Adrenal gland (tissue), 12 donors: Measurements from ENCODE around the gene SWAP70. TPM values are rescaled to one million over a fixed set of nuclear protein-coding genes. Genes with fewer than 3 reads are reported as not detected.

Experiments
- DNase-seq, 7 donors: peaks; one replicate each; pipeline ENCODE4 v3.0.0-alpha.2; 2019 to 2020
- H3K27ac ChIP-seq, 5 donors: fragments of 200-600 bp; sonication (generic) in 4 of 5; 1 replicate in 3 of 5; 2 replicates in 2 of 5; pipeline versions ENCODE4 v1.5.1 to v1.8.0; 2016 to 2020; ENCODE audit warnings: mild to moderate bottlenecking in 1 of 5
- H3K27me3 ChIP-seq: fragments of 200-600 bp; 2 replicates; pipeline ENCODE4 v1.8.0; 2021
- H3K36me3 ChIP-seq, 2 donors: fragments of 200-600 bp; replicated peaks in 1 of 2; 1 replicate in 1 of 2; 2 replicates in 1 of 2; pipeline versions ENCODE4 v1.5.1 to v1.8.0; 2018 to 2022
- H3K4me1 ChIP-seq, 2 donors: fragments of 200-600 bp; replicated peaks in 1 of 2; 1 replicate in 1 of 2; 2 replicates in 1 of 2; pipeline versions ENCODE4 v1.5.1 to v1.8.0; 2018 to 2021
- H3K4me3 ChIP-seq, 4 donors: fragments of 200-600 bp; sonication (generic) in 3 of 4; one replicate each; pipeline ENCODE4 v1.5.1; 2016 to 2018
- H3K9me3 ChIP-seq, 3 donors: fragments of 200-600 bp; sonication (generic) in 1 of 3; replicated peaks in 1 of 3; 1 replicate in 2 of 3; 2 replicates in 1 of 3; pipeline versions ENCODE4 v1.5.1 to v1.8.0; 2016 to 2021
- POLR2A ChIP-seq, 2 donors: fragments of 450-650 bp; IDR thresholded peaks; one replicate each; pipeline ENCODE4 v1.6.1; 2017; ENCODE audit warnings: antibody characterized with exemption in 2 of 2, mild to moderate bottlenecking in 2 of 2, moderate library complexity in 1 of 2
- WGBS, 4 donors: extraction: QIAGEN DNeasy Blood & Tissue Kit in 2 of 4; methylation state at CpG; one replicate each; pipeline versions ENCODE4 v1.1.5 to v1.1.7; 2013 to 2017; 5-methylcytosine and 5-hydroxymethylcytosine counted together
- intact Hi-C, 2 donors: fragments of 100-400 bp; cut with DNase I; formaldehyde crosslinking; loops; one replicate each; pipeline versions ENCODE4 v1.14.1 to v1.15.0; 2022 to 2023
- polyA plus RNA-seq, 3 donors: library from polyadenylated mRNA; stranded (reverse); fragments of 200-250 nt in 2 of 3; fragments of 350-450 nt in 1 of 3; fragmentation: Illumina TruSeq in 1 of 3; extraction: RNeasy Lipid Tissue Mini Kit (QIAGEN cat#74804) in 1 of 3; gene quantifications; one replicate each; pipeline ENCODE4 v1.2.3, GENCODE V29; 2013 to 2014
- total RNA-seq, 9 donors: library from RNA; depleted of rRNA in 4 of 9; stranded (reverse); fragments of >200 nt in 4 of 9; fragments of 120-200 nt in 1 of 9; fragmentation: NEBNext Ultra II Directional in 1 of 9; extraction: Animal tissue kit (Norgen Biotek cat#: 25700) in 1 of 9; gene quantifications; one replicate each; pipeline versions ENCODE4 v1.1.0 to v1.2.4, GENCODE V29; 2013 to 2023
- TF ChIP-seq, protein P1 (sequence below), 6 experiments: fragments of 450-650 bp in 4 of 6; fragments of 200-600 bp in 2 of 6; sonication (generic) in 1 of 6; IDR thresholded peaks; 1 replicate in 5 of 6; 2 replicates in 1 of 6; pipeline versions ENCODE4 v1.5.1 to v1.8.0; 2016 to 2021; ENCODE audit warnings: antibody characterized with exemption in 6 of 6, mild to moderate bottlenecking in 2 of 6, moderate library complexity in 1 of 6
- donor health status: healthy with polysubstance abuse.
- donor health status: Bipolar disorder and iron deficiency.
- donor health status: DM: yes; HTN: yes; CAD: no.
- donor health status: DM: no; HTN: no; CAD: no.
- donor health status: DM: no; HTN: no; CAD: no.
- donor health status: DM: yes; HTN: yes; CAD: no.

Gene SWAP70
- total and polyA plus RNA-seq, 12 donors, result 6.5 to 23.5 (median 17.0) TPM

GRCh38 chr11:9639985-9640384 is 23.9 kb upstream of the SWAP70 start:
- Histone ChIP-seq H3K27ac (peak overlapping the region in 3 of 5 donors; percentile 31 to 76 (median 54)), H3K27me3 (no peaks in the 10 kb centered on the region), H3K4me3 (no peak overlapping the region), H3K4me1 (peaks cover 0 to 7% of the 10 kb centered on the region in 2 donors), H3K9me3 (no peaks in the 10 kb centered on the region), H3K36me3 (no peaks in the 10 kb centered on the region)
- intact Hi-C loops, result no loop called here
- DNase-seq, result peak in 2 of 7 donors; percentile 29 to 33
- TF ChIP-seq POLR2A (IDR thresholded peaks at IDR 0.05), result no peak
- TF ChIP-seq, protein P1, sequence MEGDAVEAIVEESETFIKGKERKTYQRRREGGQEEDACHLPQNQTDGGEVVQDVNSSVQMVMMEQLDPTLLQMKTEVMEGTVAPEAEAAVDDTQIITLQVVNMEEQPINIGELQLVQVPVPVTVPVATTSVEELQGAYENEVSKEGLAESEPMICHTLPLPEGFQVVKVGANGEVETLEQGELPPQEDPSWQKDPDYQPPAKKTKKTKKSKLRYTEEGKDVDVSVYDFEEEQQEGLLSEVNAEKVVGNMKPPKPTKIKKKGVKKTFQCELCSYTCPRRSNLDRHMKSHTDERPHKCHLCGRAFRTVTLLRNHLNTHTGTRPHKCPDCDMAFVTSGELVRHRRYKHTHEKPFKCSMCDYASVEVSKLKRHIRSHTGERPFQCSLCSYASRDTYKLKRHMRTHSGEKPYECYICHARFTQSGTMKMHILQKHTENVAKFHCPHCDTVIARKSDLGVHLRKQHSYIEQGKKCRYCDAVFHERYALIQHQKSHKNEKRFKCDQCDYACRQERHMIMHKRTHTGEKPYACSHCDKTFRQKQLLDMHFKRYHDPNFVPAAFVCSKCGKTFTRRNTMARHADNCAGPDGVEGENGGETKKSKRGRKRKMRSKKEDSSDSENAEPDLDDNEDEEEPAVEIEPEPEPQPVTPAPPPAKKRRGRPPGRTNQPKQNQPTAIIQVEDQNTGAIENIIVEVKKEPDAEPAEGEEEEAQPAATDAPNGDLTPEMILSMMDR (IDR thresholded peaks at IDR 0.05), result no peak
- WGBS, 4 donors, result 75 to 86% (median 76%) methylated on average over 4 of the region's 4 CpGs

- DNase-seq, result peak in 5 of 7 donors; percentile 19 to 52 (median 25)
- Histone ChIP-seq H3K36me3 (no peaks in the 10 kb centered on the region), H3K9me3 (no peaks in the 10 kb centered on the region), H3K4me1 (peaks cover 0 to 7% of the 10 kb centered on the region in 2 donors), H3K27ac (no peak overlapping the region), H3K4me3 (no peak overlapping the region), H3K27me3 (no peaks in the 10 kb centered on the region)
- no peak for TF ChIP-seq POLR2A (IDR thresholded peaks at IDR 0.05)
- TF ChIP-seq, protein P1 (IDR thresholded peaks at IDR 0.05), result no peak
- intact Hi-C loops, result no loop called here
- 60 to 70% (median 67%) methylated on average over 2 of the region's 2 CpGs for WGBS, 4 donors
These were observed 21.0 kb upstream of the SWAP70 start for GRCh38 chr11:9642894-9643293.

DNA sequence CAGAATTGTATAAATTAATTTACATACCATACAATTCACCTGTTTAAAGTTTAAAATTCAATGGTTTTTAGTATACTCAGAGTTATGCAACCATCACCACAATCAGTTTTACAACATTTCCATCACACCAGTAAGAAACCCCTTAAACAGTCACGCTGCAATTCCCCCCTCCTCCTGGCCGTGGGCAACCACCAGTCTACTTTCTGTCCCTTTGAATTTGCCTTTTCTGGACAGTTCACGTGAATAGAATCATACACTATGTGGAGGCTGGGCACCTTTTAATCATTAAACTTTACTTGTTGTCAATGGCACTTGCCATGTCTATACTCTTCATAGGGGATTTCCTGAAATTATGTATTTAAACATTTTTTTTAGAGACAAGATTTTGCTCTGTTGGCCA is 20.1 kb upstream of the SWAP70 start:
- no peaks in the 10 kb centered on the region for H3K36me3 ChIP-seq
- no peak overlapping the region for H3K27ac ChIP-seq
- no peak for TF ChIP-seq POLR2A (IDR thresholded peaks at IDR 0.05)
- TF ChIP-seq, protein P1 (IDR thresholded peaks at IDR 0.05), result no peak
- H3K9me3 ChIP-seq, result no peaks in the 10 kb centered on the region
- 66 to 75% (median 71%) methylated on average over 3 of the region's 3 CpGs for WGBS, 4 donors
- H3K27me3 ChIP-seq, result no peaks in the 10 kb centered on the region
- peaks cover 0 to 2% of the 10 kb centered on the region in 2 donors for H3K4me1 ChIP-seq
- no peak for DNase-seq
- H3K4me3 ChIP-seq, result no peak overlapping the region
- intact Hi-C loops, result no loop called here

DNA sequence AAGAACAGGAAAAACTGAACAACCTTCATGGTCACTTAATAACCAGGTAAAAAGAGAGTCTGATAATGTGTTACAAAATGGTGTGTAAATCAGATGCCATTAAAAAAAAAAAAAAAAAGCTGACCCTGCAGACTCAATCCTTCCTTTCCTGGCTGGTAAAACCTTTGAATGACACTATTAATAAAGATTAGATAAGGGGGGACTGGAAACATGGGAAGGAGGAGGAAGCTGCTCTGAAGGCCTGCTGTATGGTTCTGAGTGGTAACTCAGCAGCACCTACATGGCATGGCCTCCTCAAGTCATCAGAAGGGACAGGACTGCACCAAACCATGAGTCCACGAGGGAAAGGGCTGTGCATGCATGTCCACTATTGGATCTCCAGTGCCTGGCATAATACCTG is 18.0 kb upstream of the SWAP70 start:
- TF ChIP-seq, protein P1 (IDR thresholded peaks at IDR 0.05), result no peak
- no peak for TF ChIP-seq POLR2A (IDR thresholded peaks at IDR 0.05)
- intact Hi-C loops, result no loop called here
- 84 to 100% (median 91%) methylated on average over 1 of the region's 1 CpG for WGBS, 4 donors

More for the DNA sequence above, 18.0 kb upstream of the SWAP70 start:
- H3K4me1 ChIP-seq, result no peaks in the 10 kb centered on the region
- no peak overlapping the region for H3K27ac ChIP-seq
- no peaks in the 10 kb centered on the region for H3K9me3 ChIP-seq
- no peak for DNase-seq
- no peaks in the 10 kb centered on the region for H3K36me3 ChIP-seq
- H3K4me3 ChIP-seq, result no peak overlapping the region
- no peaks in the 10 kb centered on the region for H3K27me3 ChIP-seq
